Glomerular endothelial cell (primary cell): ENCODE measurements around the gene NUP153. TPM values are rescaled to one million over a fixed set of nuclear protein-coding genes. Genes with fewer than 3 reads are reported as not detected.
"Not testable (repeated sequence)": the region's sequence is repeated elsewhere in the genome, so short reads cannot be mapped to it uniquely, and the experiment has no call there.

Experiments
- DNase-seq: peaks from one replicate; pipeline ENCODE4 v3.0.0-alpha.2; 2011; ENCODE audit warnings: low read depth, low spot score; ENCODE audit errors: extremely low read depth
- total RNA-seq: library from RNA; depleted of rRNA; stranded (reverse); fragments of >200 nt; gene quantifications from 2 replicates; pipeline ENCODE4 v1.2.3, GENCODE V29; 2015

NUP153 gene
- total RNA-seq, 1 donor from 2014 or later = 34.1 TPM

- DNase-seq = no peak
These were observed 85.7 kb downstream of the NUP153 start for GRCh38 chr6:17621003-17621402.

GRCh38 chr6:17615794-17616193 is 90.9 kb downstream of the NUP153 start:
- DNase-seq = no peak

- no peak for DNase-seq
These were observed 94.7 kb downstream of the NUP153 start for GRCh38 chr6:17612048-17612447.

- no peak for DNase-seq
These were observed 95.9 kb downstream of the NUP153 start for GRCh38 chr6:17610835-17611234.

GRCh38 chr6:17606606-17607005 is 100.1 kb downstream of the NUP153 start:
- no peak for DNase-seq

GRCh38 chr6:17602888-17603287 is 103.8 kb downstream of the NUP153 start:
- no peak for DNase-seq

GRCh38 chr6:17601386-17601703 is 105.4 kb downstream of the NUP153 start:
- no peak for DNase-seq

GRCh38 chr6:17600527-17601385 is 106.0 kb downstream of the NUP153 start:
- no peak for DNase-seq

- peak; percentile 10 for DNase-seq
These were observed 106.7 kb downstream of the NUP153 start, which contains the start of gene FAM8A1 for GRCh38 chr6:17599877-17600526. Gene FAM8A1 (plus strand): TSS chr6:17600302. CDS start chr6:17600410, 108 bp downstream.

- no peak for DNase-seq
These were observed 110.6 kb downstream of the NUP153 start for GRCh38 chr6:17596085-17596484.

- DNase-seq = no peak
These were observed 113.5 kb downstream of the NUP153 start for GRCh38 chr6:17593246-17593645.

- DNase-seq = no peak
These were observed 115.4 kb downstream of the NUP153 start for GRCh38 chr6:17591287-17591686.

- DNase-seq = peak; percentile 20
These were observed 117.2 kb downstream of the NUP153 start for GRCh38 chr6:17589406-17590096.

- DNase-seq = no peak
These were observed 118.7 kb downstream of the NUP153 start for GRCh38 chr6:17588011-17588410.

- not testable (repeated sequence) for DNase-seq
These were observed 120.1 kb downstream of the NUP153 start for GRCh38 chr6:17586623-17587022.

GRCh38 chr6:17585766-17586490 is 120.8 kb downstream of the NUP153 start:
- DNase-seq = no peak

- peak; percentile 88 for DNase-seq
These were observed 122.4 kb downstream of the NUP153 start for GRCh38 chr6:17584241-17584803.

GRCh38 chr6:17583811-17584210 is 122.9 kb downstream of the NUP153 start:
- DNase-seq = no peak

- not testable (repeated sequence) for DNase-seq
These were observed 125.4 kb downstream of the NUP153 start for GRCh38 chr6:17581282-17581681.

GRCh38 chr6:17580518-17581048 is 126.1 kb downstream of the NUP153 start:
- no peak for DNase-seq
